Measurements from ENCODE around the gene IFNB1. TPM values are rescaled to one million over a fixed set of nuclear protein-coding genes. Genes with fewer than 3 reads are reported as not detected.

IFNB1 gene
- not detected in 2 replicates for total RNA-seq (2021)
- long read RNA-seq, result 0 reads

DNA sequence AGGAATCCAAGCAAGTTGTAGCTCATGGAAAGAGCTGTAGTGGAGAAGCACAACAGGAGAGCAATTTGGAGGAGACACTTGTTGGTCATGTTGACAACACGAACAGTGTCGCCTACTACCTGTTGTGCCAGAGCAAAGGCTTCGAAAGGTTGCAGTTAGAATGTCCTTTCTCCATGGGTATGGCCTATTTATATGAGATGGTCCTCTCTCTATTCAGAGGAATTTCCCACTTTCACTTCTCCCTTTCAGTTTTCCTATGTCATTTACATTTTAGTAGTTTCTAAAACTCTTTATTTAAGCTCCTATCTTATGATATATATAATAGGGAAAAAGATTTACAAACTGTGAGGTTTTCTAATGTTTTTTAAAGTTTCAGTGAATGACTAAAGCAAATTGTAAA, at the start of gene IFNB1:
TSS of gene IFNB1 (minus strand) at position 162 of the 400 bp plus-strand sequence. CDS start at position 89, 73 bp downstream.
- peaks cover 0 to 6% of the 10 kb centered on the region in 2 experiments; a peak in 2 of 5 replicates for H3K9me3 Mint-ChIP-seq
- H3K36me3 Mint-ChIP-seq (ENCODE audit: insufficient read depth in 1 of 3, low read depth in 3 of 3), result peaks cover 0 to 6% (median 0%) of the 10 kb centered on the region in 3 experiments; a peak in 3 of 7 replicates
- Histone ChIP-seq H3T11ph (ENCODE audit: low read length) (no peak within 1 kb of the TSS), H3K56ac (ENCODE audit: insufficient read length, low read depth, low read length) (no peak within 1 kb of the TSS), H4K8ac (replicated peaks; ENCODE audit: insufficient read length, low read depth, low read length) (no peak within 1 kb of the TSS), H2AK5ac (ENCODE audit: insufficient read length, low read length) (no peak within 1 kb of the TSS), H3K4ac (ENCODE audit: low read depth, low read length) (no peak within 1 kb of the TSS), H3K79me2 (ENCODE audit: insufficient read depth, low read length) (no peaks in the 10 kb centered on the region), H3K23ac (ENCODE audit: insufficient read length, low read depth, low read length) (no peak within 1 kb of the TSS), H4K5ac (ENCODE audit: insufficient read length, low read depth, low read length) (no peak within 1 kb of the TSS), H2AFZ (ENCODE audit: low read length) (no peak within 1 kb of the TSS), H4K91ac (ENCODE audit: insufficient read length, low read depth, low read length) (no peak within 1 kb of the TSS), H3K14ac (ENCODE audit: insufficient read depth, low read length) (no peak within 1 kb of the TSS), H3K23me2 (ENCODE audit: insufficient read length, low read depth, low read length, poor library complexity, severe bottlenecking) (no peaks in the 10 kb centered on the region), H3K27ac (ENCODE audit: insufficient read length, low read depth, low read length) (no peak within 1 kb of the TSS), H2BK20ac (ENCODE audit: low read depth, low read length, poor library complexity, severe bottlenecking) (no peak within 1 kb of the TSS), H3K27me3 (ENCODE audit: insufficient read depth, low read length) (no peaks in the 10 kb centered on the region), H2BK12ac (ENCODE audit: insufficient read length, low read depth, low read length) (no peak within 1 kb of the TSS), H2BK15ac (ENCODE audit: low read depth, low read length) (no peak within 1 kb of the TSS), H3K4me2 (ENCODE audit: insufficient read depth, insufficient read length, low read length) (no peak within 1 kb of the TSS), H4K20me1 (ENCODE audit: control insufficient read depth, insufficient read depth, insufficient read length) (no peaks in the 10 kb centered on the region), H3K79me1 (ENCODE audit: insufficient read depth, low read depth, low read length, poor library complexity, severe bottlenecking) (no peaks in the 10 kb centered on the region), H3K18ac (ENCODE audit: insufficient read length, low read depth, low read length) (no peak within 1 kb of the TSS), H3K9me3 (ENCODE audit: control insufficient read depth, low read depth, low read length) (no peaks in the 10 kb centered on the region), H3K9ac (ENCODE audit: extremely low read depth, insufficient read length, low read length) (no peak within 1 kb of the TSS), H3K4me1 (ENCODE audit: insufficient read depth, low read length) (no peaks in the 10 kb centered on the region), H2BK120ac (ENCODE audit: low read depth, low read length, poor library complexity, severe bottlenecking) (no peak within 1 kb of the TSS), H2BK5ac (ENCODE audit: insufficient read length, low read length) (no peak within 1 kb of the TSS)
- no peaks in the 10 kb centered on the region for H3K27me3 Mint-ChIP-seq (ENCODE audit: low read depth)
- WGBS (ENCODE audit: extremely low coverage, insufficient read length, low lambda C conversion rate), result no CpG with 5 or more reads among the region's 3 CpGs
- DNase-seq, result no peak
- H3K4me1 Mint-ChIP-seq, result peaks cover 14 to 19% of the 10 kb centered on the region in 2 experiments
- TF ChIP-seq, protein P1, sequence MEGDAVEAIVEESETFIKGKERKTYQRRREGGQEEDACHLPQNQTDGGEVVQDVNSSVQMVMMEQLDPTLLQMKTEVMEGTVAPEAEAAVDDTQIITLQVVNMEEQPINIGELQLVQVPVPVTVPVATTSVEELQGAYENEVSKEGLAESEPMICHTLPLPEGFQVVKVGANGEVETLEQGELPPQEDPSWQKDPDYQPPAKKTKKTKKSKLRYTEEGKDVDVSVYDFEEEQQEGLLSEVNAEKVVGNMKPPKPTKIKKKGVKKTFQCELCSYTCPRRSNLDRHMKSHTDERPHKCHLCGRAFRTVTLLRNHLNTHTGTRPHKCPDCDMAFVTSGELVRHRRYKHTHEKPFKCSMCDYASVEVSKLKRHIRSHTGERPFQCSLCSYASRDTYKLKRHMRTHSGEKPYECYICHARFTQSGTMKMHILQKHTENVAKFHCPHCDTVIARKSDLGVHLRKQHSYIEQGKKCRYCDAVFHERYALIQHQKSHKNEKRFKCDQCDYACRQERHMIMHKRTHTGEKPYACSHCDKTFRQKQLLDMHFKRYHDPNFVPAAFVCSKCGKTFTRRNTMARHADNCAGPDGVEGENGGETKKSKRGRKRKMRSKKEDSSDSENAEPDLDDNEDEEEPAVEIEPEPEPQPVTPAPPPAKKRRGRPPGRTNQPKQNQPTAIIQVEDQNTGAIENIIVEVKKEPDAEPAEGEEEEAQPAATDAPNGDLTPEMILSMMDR (conservative IDR thresholded peaks at IDR 0.05), result no peak
- no peak within 1 kb of the TSS for H3K4me3 Mint-ChIP-seq
- H3K27ac Mint-ChIP-seq, result no peak within 1 kb of the TSS; a peak in 1 of 7 replicates

All from H9 (cell line).